ENCODE data around the gene MYCBPAP. TPM values are rescaled to one million over a fixed set of nuclear protein-coding genes. Genes with fewer than 3 reads are reported as not detected.

The MYCBPAP gene
- total RNA-seq, 1 experiment from 2014 or later: not detected

DNA sequence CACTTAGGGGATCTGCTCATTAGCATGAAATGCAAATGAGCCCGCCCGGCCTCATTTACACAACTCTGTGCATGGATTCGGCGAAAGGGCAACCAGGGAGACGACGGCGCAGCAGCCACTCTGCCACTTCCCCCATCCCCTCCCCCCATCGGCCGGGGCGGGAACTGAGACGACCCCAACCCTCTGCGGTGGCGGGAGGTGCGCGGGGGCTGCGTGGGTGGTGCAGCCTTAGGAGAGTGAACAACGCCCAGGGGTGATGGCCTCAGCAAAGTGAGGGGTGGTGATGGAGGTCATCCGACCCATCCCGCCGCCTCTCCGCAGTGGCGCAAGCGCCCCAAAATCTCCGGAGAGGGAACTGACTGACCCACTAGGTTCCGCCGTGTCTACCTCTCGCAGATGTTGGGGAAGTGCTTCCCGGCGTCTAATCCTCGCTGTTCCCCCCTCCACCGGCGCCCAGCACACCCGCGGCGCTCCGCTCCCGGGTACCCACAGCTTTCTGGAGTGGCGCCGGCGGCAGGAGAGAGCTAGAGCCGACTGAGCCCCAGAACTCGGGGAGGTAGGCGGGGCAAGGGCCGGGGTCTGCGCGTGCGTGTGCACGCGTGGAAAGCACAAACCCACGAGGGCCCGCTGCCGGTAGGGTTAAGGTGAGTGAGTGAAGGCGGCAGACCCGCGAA, 50.8 kb downstream of the MYCBPAP start:
- Histone ChIP-seq H3K4me2 (ENCODE audit: low read length) (no peak overlapping the region), H3K9me3 (ENCODE audit: control insufficient read depth in 1 of 2, insufficient read depth in 1 of 2, low read depth in 1 of 2, low read length in 2 of 2) (no peaks in the 10 kb centered on the region), H3K9ac (ENCODE audit: low read length) (no peak overlapping the region), H3K9me2 (ENCODE audit: insufficient read depth) (no peaks in the 10 kb centered on the region), H4K20me1 (ENCODE audit: insufficient read depth) (no peaks in the 10 kb centered on the region), H3K4me3 (replicated peaks in 1 of 2; ENCODE audit: low read depth in 1 of 2, low read length in 2 of 2) (no peak overlapping the region), H2AFZ (ENCODE audit: low read depth, low read length, poor library complexity, severe bottlenecking) (no peak overlapping the region), H3K27me3 (ENCODE audit: insufficient read depth, low read length) (no peaks in the 10 kb centered on the region), H3K27ac (ENCODE audit: low read depth, low read length) (no peak overlapping the region), H3K4me1 (ENCODE audit: control insufficient read depth in 1 of 2, insufficient read depth in 2 of 2, low read length in 2 of 2) (peaks cover 6 to 18% of the 10 kb centered on the region in 2 experiments; a peak in 3 of 4 replicates), H3K79me2 (ENCODE audit: insufficient read depth, low read length) (no peaks in the 10 kb centered on the region), H3K36me3 (ENCODE audit: control insufficient read depth in 1 of 2, insufficient read depth in 2 of 2, low read length in 2 of 2) (no peaks in the 10 kb centered on the region)
- intact Hi-C loops (cut with micrococcal nuclease): no loop called here
- DNase-seq (ENCODE audit: low read depth, low spot score) (no peak), ATAC-seq (no peak)
- ChIA-PET CTCF (interaction anchor here (1.0 to 2.3 kb wide), 6 partner anchors 9 to 136 kb away, joined by 3 to 22 read pairs (median 4); no protein-coding TSS in a partner anchor), POLR2A (interaction anchor here (0.8 to 1.3 kb wide), 3 partner anchors 80 to 126 kb away, joined by 3 to 6 read pairs (median 4); no protein-coding TSS in a partner anchor), RAD21 (ENCODE audit: low non-redundant PET in 1 of 2, low total read pairs in 2 of 2, uncharacterized antibody in 2 of 2, unreplicated experiment in 2 of 2) (interaction anchor here in 1 of 2 experiments (0.6 kb wide), 1 partner anchor 8 kb away, joined by 3 read pairs; no protein-coding TSS in a partner anchor)
- no TSS peak for BruUV-seq (replicated peaks)
- TF ChIP-seq, protein P1, sequence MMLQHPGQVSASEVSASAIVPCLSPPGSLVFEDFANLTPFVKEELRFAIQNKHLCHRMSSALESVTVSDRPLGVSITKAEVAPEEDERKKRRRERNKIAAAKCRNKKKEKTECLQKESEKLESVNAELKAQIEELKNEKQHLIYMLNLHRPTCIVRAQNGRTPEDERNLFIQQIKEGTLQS (IDR thresholded peaks at IDR 0.05): no peak
- no peak for TF ChIP-seq EZH2 (IDR thresholded peaks at IDR 0.05)
- no peak for TF ChIP-seq CTCF (IDR thresholded peaks at IDR 0.05 in 2 of 3, conservative IDR thresholded peaks at IDR 0.05 in 1 of 3; ENCODE audit: borderline replicate concordance in 1 of 3, insufficient read depth in 1 of 3, low read depth in 2 of 3, low read length in 2 of 3)
- no peak for TF ChIP-seq MAX (IDR thresholded peaks at IDR 0.05)
- no peak for TF ChIP-seq SIN3A (IDR thresholded peaks at IDR 0.05; ENCODE audit: low read depth)
- no peak for TF ChIP-seq CEBPB (IDR thresholded peaks at IDR 0.05; ENCODE audit: low read depth)
- no peak for TF ChIP-seq POLR2A (IDR thresholded peaks at IDR 0.05; ENCODE audit: borderline replicate concordance, extremely low read depth, insufficient read depth, insufficient read length)
